ES-I3 (cell line): ENCODE data around the gene TEX54.
"Not testable (repeated sequence)": the region's sequence is repeated elsewhere in the genome, so short reads cannot be mapped to it uniquely, and the experiment has no call there.

ENCODE experiments used
- H3K36me3 ChIP-seq: 2 replicates; pipeline ENCODE4 v1.6.1; 2013; ENCODE audit warnings: mild to moderate bottlenecking, low read length, control low read depth, moderate library complexity; ENCODE audit not compliant: insufficient read depth
- H3K4me1 ChIP-seq: 2 replicates; pipeline ENCODE4 v1.6.1; 2013; ENCODE audit warnings: mild to moderate bottlenecking, control low read depth, low read length; ENCODE audit not compliant: insufficient read depth
- H3K9ac ChIP-seq: 2 replicates; pipeline ENCODE4 v1.6.1; 2013; ENCODE audit warnings: low read depth, mild to moderate bottlenecking, low read length, moderate library complexity
- H3K9me3 ChIP-seq: 2 replicates; pipeline ENCODE4 v1.6.1; 2013; ENCODE audit warnings: mild to moderate bottlenecking, low read length, moderate library complexity; ENCODE audit not compliant: control insufficient read depth, insufficient read depth

The TEX54 gene

DNA sequence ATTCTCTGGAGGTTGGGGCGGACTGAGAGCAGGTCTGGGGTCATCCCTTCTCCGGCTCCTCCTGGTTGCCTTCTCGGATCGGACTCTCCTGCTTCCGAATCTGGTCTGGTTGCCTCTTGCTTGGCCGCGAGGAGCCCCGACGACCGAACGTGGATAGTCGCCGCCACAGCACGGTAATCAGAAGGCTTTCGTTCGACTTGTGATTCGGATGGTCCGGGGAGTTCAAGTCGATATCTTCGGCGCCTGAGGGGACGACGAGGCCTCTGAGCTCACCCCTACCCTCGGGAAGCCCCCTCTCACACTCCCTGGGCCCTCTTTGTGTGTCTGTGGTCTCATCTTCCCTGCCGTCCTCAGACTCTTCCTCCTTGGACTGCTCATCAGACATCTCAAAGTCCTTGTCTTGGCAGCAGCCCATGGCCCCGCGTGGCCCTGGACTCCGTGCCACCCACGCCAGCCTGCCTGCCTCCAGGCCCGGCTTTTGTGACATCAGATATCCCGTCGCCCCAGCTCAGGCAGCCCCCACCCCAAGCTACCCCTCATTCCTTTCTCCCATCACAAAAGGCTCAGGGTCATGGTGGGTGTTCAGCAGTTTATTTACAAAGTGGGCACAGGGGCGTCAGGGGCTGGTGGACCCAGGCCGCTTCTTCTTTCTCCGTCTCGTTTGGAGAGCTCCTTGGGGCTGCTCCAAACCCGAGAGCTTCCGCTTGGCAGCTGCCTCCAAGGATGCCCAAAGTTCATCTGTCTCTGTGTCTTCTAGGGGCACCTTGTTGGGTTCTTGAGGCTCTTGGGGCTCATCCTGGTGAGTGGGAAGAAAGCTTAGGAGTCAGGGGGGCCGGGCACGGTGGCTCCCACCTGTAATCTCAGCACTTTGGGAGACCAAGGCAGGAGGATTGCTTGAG lies at the start of gene TEX54:
TSS of gene TEX54 (minus strand) at position 506 of the 899 bp plus-strand sequence.
- no peaks in the 10 kb centered on the region for H3K9me3 ChIP-seq
- H3K9ac ChIP-seq: peak within 1 kb of the TSS; percentile 75
- peaks cover 7% of the 10 kb centered on the region; the same call in 1 of the 2 replicates for H3K36me3 ChIP-seq
- H3K4me1 ChIP-seq: peaks cover 3% of the 10 kb centered on the region; the same call in 1 of the 2 replicates

DNA sequence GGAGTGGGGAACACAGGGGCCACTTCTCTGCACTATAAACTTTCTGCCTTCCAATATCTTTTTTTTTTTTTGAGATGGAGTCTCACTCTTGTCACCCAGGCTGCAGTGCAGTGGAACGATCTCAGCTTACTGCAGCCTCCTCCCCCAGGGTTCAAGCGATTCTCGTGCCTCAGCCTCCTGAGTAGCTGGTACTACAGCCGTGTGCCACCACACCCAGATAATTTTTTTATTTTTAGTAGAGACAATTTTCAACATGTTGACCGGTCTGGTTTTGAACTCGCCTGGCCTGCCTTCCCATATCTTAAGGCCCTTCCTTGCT lies 49.7 kb upstream of the TEX54 start:
- H3K9ac ChIP-seq: peak overlapping the region; percentile 97

DNA sequence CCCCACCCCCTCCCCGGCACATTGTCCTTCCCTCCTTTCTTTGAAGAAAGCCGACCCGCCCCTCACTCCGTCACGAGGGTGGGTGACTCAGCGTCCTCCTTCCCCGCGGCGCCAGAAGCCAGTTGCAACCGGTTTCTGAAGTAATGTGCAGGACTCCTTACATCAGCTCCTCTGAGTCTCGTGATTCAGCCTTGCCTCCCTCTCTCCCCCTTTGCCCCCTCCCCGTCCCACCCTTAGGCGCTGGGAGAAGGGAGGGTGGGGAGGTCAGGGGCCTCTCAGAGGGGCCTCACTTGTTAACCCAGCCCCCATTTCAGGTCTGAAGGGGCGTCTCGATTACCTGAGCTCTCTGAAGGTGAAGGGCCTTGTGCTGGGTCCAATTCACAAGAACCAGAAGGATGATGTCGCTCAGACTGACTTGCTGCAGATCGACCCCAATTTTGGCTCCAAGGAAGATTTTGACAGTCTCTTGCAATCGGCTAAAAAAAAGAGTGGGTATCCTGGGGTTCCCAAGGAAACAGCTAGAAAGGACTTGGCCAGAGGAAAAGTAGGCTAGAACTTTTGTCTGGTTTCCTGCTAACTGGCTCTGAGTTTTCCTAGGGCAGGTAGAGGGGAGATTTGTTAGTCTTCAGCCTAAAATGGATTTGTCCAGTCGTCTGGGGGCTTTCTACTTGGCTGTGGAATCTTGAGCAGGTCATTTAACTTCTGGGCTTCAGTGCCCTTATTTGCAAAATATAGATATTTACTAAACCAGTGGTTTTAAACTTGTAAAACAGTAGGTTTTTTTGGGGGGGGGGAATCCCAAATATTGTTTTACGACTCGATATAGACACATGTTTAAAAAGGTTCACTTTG lies 49.2 kb upstream of the TEX54 start:
- Histone ChIP-seq H3K36me3 (peaks cover 56% of the 10 kb centered on the region), H3K9me3 (no peaks in the 10 kb centered on the region), H3K4me1 (peaks cover 20% of the 10 kb centered on the region), H3K9ac (peak overlapping the region; percentile 97)

More for the DNA sequence above, 49.7 kb upstream of the TEX54 start:
- H3K9me3 ChIP-seq: no peaks in the 10 kb centered on the region
- peaks cover 20% of the 10 kb centered on the region for H3K4me1 ChIP-seq
- H3K36me3 ChIP-seq: peaks cover 58% of the 10 kb centered on the region

DNA sequence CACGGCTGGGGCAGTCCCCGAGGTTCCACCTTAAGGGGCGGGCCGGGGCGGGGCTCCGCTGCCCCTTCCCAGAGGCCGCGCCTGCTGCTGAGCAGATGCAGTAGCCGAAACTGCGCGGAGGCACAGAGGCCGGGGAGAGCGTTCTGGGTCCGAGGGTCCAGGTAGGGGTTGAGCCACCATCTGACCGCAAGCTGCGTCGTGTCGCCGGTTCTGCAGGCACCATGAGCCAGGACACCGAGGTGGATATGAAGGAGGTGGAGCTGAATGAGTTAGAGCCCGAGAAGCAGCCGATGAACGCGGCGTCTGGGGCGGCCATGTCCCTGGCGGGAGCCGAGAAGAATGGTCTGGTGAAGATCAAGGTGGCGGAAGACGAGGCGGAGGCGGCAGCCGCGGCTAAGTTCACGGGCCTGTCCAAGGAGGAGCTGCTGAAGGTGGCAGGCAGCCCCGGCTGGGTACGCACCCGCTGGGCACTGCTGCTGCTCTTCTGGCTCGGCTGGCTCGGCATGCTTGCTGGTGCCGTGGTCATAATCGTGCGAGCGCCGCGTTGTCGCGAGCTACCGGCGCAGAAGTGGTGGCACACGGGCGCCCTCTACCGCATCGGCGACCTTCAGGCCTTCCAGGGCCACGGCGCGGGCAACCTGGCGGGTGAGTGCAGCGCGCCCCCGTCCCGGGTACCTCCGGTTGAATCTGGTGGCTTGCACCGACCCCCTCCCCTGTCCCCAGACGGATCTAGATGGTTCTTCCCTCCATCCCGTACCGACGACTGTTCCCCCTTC lies 48.4 kb upstream of the TEX54 start, which contains the start of gene SLC3A2:
TSS of gene SLC3A2 (plus strand) at position 94 of the 776 bp plus-strand sequence. CDS start at position 222, 128 bp downstream.
- Histone ChIP-seq H3K9me3 (no peaks in the 10 kb centered on the region), H3K36me3 (peaks cover 48% of the 10 kb centered on the region), H3K4me1 (peaks cover 20% of the 10 kb centered on the region), H3K9ac (peak within 1 kb of the TSS; percentile 97)

DNA sequence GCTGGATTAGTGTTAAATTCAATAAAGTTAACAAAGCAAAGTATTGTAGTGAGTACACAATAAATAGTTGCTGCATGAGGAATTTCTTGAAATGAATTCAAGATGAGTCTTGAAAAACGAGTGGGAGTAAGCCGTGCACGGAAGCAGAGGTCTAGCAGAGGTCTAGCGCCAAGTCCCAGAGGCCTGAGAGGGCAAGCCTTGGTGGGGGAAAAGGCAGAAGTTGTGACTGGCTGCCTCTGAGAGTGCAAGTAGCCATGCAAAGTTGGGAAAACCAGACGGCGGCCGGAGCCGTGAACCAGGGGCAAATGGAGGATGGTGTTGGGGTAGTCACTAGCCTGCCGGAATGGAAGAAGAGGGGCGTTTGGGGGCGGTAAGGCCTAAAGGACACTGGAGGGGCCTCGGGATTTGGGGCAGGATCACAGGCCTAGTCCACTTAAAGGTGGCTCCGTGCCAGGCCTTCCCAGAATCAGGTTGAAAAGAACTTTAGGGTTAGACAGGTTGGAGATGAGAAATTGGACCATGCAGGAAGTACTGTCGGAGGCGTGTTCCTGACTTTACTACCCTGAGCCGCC lies 47.7 kb upstream of the TEX54 start:
- H3K4me1 ChIP-seq: peaks cover 20% of the 10 kb centered on the region
- no peaks in the 10 kb centered on the region for H3K9me3 ChIP-seq
- peak overlapping the region; percentile 97 for H3K9ac ChIP-seq
- peaks cover 41% of the 10 kb centered on the region for H3K36me3 ChIP-seq

DNA sequence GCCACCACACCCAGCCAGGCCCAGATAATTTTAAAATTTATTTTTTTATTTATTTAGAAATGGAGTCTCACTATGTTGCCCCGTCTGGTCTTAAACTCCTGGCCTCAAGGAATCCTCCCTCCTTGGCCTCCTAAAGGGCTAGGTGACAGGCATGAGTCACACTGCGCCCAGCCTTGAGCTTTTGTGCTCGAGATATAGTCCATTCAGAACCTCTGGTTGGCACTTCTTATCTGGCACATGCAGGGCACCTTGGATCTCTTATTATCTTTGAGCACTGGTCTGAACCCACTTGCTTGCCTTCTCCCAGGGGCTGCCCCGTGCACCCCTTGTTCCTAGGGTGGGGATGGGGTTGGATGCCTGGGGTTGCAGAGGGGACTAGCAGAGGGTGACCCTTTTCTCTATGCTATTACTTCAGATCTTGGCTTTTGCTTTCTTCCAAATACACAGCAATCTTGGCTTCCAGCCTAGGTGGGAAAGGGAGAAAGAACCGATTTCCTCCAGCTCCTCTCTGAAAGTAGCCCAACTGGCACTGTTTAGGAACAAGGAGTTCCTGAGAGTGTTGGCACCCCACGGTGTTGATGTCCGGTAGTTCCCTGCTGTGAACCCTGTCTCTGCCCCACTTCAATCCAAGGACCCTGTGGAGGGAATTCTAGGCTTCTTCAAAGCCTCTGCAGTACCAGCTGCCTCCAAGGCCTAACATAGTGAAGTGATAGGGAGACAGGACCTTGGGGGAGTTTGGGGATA lies 46.8 kb upstream of the TEX54 start:
- Histone ChIP-seq H3K36me3 (peaks cover 32% of the 10 kb centered on the region), H3K9me3 (no peaks in the 10 kb centered on the region), H3K9ac (peak overlapping the region; percentile 97), H3K4me1 (peaks cover 20% of the 10 kb centered on the region)

DNA sequence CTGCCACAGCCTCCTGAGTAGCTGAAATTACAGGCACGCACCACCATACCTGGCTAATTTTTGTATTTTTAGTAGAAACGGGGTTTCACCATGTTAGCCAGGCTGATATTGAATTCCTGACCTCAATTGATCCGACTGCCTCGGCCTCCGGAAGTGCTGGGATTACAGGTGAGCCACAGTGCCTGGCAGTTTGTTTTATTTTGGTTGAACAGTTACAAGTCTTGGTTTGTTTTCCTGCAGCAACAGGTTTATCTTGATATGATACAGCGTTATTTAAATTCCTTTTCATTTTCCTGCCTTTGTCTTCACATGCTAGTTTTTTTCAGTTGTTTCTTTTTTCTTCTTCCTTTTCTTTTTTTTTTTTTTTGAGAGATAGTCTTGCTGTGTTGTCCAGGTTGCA lies 44.1 kb upstream of the TEX54 start:
- Histone ChIP-seq H3K4me1 (peaks cover 8% of the 10 kb centered on the region; the same call in 1 of the 2 replicates), H3K9ac (no peak overlapping the region), H3K9me3 (no peaks in the 10 kb centered on the region), H3K36me3 (peaks cover 15% of the 10 kb centered on the region)

DNA sequence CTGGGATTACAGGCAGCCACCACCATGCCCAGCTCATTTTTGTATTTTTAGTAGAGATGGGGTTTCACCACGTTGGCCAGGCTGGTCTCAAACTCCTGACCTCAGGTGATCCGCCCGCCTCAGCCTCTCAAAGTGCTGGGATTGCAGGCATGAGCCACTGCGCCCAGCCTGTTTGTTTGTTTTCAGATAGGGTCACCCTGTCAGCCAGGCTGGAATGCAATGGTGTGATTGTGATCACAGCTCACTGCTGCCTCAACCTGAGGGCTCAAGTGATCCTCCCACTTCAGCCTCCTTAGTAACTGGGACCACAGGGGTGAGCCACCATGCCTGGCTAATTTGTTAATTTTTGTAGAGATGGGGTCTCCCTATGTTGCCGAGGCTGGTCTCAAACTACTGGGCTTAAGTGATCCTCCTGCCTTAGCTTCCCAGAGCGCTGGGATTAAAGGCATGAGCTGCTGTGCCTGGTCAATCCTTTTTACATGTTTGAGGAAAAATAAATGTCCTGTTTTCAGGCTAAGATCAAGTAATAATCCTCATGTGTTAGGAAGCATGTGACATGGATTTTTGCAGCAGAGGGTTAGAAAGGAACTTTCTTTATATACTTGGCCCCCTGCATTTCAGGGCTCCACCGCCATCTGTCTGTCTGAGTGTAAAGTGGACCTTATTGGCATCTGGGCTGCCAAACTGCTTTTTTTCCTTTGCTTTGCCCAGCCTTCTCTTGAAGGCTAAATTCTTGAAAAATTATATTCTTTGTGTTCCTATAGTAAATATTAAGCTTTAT lies 43.2 kb upstream of the TEX54 start:
- Histone ChIP-seq H3K36me3 (peaks cover 15% of the 10 kb centered on the region), H3K9ac (no peak overlapping the region), H3K4me1 (peaks cover 8% of the 10 kb centered on the region; the same call in 1 of the 2 replicates)

DNA sequence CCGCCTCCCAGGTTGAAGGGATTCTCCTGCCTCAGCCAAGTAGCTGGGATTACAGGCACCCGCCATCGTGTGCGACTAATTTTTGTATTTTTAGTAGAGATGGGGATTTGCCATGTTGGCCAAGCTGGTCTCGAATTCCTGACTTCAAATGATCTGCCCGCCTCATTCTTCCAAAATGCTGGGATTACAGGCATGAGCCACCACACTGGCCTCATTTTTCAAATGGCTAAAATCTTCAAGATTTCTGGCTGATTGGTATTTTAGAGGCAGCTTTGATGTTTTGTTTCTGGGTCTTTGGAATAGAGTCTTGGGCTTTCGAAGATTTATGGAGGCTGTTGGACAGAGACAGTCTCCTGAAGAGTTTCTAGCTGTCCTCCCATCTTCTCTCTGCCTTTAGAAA lies 42.2 kb upstream of the TEX54 start:
- no peak overlapping the region for H3K9ac ChIP-seq
- no peaks in the 10 kb centered on the region for H3K9me3 ChIP-seq
- H3K36me3 ChIP-seq: peaks cover 15% of the 10 kb centered on the region
- H3K4me1 ChIP-seq: peaks cover 5% of the 10 kb centered on the region; the same call in 1 of the 2 replicates

More for the DNA sequence above, 43.2 kb upstream of the TEX54 start:
- H3K9me3 ChIP-seq: no peaks in the 10 kb centered on the region

DNA sequence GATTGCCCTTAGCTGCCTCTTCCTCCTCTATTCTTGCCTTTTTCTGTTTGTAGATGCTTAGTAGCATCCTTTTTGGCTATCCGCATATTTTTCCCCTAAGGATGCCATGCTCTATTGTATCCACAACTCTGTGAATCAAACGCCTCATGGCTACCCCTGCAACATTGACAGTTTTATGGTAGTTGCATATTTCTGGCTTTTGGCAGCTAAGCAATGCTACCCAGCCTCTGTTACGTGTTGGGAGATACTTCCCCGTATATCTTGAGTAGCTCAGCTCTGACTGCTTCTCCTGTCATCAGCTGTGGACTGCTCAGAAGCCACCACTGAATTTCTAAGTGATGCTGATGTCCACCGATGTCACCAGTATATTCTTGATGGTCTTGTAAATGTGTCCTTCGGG lies 33.0 kb upstream of the TEX54 start:
- Histone ChIP-seq H3K4me1 (peaks cover 28% of the 10 kb centered on the region), H3K36me3 (peaks cover 10% of the 10 kb centered on the region), H3K9ac (no peak overlapping the region), H3K9me3 (no peaks in the 10 kb centered on the region)

DNA sequence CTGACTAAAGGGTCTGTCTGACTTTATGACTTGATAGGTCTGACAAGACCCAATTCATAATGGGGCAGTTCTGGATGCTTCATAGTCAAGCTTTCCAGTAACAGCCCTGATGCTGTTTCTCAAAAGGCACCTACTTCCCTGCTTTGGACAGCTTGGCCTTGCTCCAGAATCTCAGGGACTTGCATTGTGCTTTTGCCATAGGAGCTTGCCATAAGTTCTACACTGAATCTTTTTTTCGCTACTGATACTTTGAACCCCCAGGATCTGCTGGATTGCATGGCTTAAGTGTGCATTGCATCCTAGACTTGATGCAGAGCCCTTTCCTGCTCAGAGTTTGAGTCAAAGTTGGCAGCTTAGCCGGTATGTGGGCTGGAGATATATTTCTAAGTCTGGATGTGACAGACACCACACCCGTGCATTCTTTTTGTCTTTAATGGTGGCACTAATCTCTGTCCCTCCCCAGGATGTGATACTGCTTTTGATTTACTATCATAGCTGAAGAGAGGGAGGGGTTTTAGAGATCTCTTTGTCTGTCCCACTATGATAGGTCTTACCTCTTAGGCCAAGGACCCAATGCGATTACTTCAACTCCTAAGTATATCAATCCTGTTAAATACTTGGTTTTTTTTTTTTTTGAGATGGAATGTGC lies 31.2 kb upstream of the TEX54 start:
- Histone ChIP-seq H3K36me3 (peaks cover 12% of the 10 kb centered on the region), H3K9me3 (no peaks in the 10 kb centered on the region), H3K9ac (no peak overlapping the region), H3K4me1 (peaks cover 33% of the 10 kb centered on the region)

DNA sequence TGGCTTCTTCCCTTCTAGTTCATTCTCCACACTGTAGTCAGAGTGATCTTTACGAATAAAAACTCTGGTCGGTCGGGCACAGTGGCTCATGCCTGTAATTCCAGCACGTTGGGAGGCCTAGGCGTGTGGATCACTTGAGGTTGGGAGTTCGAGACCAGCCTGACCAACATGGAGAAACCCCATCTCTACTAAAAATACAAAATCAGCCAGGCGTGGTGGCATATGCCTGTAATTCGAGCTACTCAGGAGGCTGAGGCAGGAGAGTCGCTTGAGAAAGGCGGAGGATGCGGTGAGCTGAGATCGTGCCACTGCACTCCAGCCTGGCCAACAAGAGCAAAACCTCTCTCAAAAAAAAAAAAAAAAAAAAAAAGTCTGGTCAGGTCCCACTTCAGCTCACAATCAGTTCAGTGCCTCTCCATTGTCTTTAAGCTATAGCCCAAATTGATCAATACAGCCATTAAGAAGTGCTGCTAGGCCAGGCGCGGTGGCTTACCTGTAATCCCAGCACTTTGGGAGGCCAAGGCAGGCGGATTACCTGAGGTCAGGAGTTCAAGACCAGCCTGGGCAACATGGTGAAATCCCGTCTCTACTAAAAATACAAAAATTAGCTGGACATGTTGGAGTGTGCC lies 29.0 kb upstream of the TEX54 start:
- H3K9me3 ChIP-seq: not testable (repeated sequence)
- Histone ChIP-seq H3K36me3 (peaks cover 12% of the 10 kb centered on the region), H3K9ac (peak overlapping the region; percentile 29; the same call in 1 of the 2 replicates), H3K4me1 (peaks cover 33% of the 10 kb centered on the region)
